GM19193 (cell line): ENCODE measurements around the gene SYMPK.
A peak's percentile ranks its signal among the peaks of the same experiment; 100 is the strongest.

Source experiments
- POLR2A ChIP-seq: IDR thresholded peaks from 4 replicates; pipeline ENCODE4 v1.6.1; 2011; ENCODE audit not compliant: insufficient read depth, insufficient read length; ENCODE audit errors: extremely low read depth

The SYMPK gene

DNA sequence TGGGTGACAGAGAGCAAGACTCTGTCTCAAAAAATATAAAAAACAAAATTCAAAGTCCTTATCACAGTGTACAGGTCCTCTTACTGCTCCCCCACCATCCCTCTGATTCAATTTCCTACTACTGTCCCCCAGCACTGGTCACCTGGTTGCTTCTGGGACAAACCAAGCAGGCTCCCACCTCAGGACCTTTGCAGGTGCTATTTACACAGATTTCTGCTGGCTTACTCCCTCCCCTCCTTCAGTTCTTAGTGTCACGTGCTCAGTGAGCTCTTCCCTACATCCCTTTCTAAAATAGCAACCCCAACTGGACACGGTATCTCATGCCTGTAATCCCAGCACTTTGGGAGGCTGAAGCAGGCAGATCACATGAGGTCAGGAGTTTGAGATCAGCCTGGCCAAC, 17.0 kb upstream of the SYMPK start:
- no peak for TF ChIP-seq POLR2A

DNA sequence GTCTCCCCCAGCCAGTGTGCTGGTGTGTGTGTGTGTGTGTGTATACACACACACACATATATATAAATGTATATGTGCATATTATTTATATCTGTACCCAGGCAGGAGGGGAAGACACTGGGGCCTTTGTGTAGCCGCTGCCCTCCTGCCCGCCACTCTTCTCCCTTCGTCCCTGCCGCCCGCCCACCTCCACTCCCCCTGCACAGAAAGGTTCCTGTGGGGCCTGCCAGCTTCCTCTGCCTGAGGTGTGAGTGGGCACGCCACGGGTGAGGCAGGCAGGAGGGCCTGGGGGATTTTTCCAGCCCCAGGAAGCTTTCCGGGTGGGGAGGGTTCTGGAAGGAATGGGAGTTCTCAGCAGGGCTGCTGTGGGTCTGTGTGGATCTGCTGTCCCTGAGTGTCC, 16.1 kb upstream of the SYMPK start:
- TF ChIP-seq POLR2A: no peak

DNA sequence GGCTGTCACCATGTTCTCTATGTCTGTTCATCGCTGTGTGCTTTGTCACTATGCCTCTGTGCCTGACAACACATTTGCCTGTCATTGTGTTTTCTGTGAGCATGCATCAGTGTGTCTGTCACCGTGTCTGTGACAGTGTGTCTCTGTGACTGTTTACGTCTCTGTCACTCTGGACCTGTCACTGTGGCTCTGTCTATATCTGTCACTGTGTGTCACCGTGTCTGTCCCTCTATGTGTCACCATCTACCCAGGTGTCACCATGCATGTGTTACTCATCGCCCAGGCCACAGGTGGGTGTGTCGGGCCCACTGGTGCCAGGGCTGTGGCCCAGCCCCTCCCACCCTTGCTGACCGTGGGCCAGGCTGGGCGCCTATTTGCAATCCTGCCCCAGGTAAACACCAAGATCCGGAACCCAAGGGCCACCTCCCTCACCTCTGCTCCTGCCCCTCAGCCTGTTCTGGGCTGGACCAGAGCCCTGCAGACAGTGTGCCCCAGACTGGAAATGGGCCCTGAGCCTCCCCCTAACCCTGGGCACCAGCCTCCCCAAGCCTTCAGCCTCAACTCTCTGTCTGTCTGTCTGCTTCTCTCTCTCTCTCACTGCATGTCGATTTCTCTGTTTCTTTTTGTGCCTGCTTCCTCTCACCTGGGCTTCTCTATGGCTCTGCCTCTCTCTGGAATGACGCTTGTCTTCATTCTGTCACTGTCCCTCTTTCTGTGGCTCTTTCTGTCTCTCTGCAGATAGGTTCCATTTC, 15.3 kb upstream of the SYMPK start:
- TF ChIP-seq POLR2A: no peak

DNA sequence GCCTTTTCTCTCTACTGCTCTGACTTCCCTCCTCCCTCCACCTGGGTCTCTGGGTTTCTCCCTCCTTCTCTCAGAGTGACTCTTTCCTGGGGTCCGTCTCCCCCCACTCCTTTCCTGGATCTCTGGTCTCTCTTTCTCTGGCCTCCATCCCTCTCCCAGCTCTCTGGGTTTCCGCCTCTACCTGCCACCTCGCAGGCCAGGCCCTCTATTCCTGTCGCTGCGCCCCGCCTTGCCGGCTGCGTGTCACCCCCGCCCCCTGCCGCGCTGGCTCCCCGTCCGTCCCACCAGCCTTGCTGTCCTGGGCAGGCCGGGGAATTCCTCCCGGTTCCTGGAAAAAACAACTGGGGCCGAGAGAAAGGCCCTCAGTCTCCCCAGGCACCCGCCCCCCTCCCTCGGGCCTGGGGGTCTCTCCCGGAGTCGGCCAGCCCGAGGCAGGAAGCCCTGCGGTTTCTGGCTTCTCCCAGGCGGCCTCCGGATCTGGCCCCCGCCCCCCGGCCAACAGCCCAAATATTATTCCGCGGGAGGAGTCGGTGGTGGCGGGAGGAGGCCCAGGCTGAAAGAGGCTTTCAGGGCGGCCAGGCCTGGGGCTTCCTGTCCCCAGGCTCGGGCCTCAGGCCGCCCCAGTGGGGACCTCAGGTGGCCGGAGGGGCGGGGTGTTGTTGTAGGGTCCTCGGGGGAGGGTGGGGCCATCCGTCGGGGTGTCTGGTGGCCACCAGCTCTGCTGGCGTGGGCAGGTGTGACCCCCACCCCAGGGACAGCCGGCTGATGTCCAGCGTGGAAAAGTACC, 13.7 kb upstream of the SYMPK start:
- TF ChIP-seq POLR2A: no peak

DNA sequence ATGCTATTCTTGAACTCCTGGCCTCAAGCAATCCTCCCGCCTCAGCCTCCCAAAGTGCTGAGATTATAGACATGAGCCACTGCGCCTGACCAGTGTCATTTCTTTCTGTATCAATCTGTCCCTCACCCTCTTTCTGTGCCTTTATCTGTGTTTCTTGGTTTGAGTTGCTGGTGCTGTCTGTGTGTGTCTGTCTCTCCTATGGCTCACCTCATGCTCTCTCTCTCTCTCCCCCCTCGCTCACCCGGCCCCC, 13.1 kb upstream of the SYMPK start:
- no peak for TF ChIP-seq POLR2A

DNA sequence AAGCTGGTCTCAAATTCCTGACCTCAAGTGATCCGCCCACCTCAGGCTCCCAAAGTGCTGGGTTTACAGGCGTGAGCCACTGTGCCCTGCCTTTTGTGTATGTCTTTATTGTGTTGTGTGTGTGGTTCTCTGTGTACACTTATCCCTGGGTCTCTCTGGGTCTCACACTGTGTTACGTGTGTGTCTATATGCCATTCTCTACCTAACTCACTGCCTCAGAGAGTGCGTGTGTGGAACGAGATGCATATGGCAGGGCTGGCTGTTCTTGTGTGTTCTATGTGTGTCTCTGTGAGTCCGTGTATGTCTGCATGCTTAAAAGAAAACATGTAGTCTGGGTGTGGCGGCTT, 11.6 kb upstream of the SYMPK start:
- TF ChIP-seq POLR2A: no peak

DNA sequence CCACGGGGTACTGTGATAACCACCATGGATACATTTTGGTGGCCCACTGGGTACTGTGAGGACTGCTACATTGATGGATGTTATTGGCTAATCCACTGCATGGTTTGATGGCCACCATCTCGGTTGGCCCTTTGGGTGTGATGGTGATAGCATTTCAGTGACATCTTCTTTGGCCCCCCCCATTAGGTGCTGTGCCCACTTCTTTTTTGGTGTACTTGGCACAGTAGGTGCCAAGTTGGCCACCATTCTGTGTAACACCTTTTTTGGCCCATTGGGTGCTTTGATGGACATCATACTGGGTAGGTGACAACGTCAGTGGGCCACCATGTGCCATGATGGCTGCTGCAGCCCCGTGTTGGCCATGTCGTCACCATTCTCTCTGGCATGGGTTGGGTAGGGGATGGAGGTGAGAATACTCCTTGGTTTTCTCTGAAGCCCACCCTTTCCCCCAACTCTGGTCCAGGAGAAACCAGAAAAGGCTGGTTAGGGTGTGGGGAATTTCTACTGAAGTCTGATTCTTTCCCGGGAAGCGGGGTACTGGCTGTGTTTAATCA, 10.3 kb upstream of the SYMPK start:
- TF ChIP-seq POLR2A: no peak

DNA sequence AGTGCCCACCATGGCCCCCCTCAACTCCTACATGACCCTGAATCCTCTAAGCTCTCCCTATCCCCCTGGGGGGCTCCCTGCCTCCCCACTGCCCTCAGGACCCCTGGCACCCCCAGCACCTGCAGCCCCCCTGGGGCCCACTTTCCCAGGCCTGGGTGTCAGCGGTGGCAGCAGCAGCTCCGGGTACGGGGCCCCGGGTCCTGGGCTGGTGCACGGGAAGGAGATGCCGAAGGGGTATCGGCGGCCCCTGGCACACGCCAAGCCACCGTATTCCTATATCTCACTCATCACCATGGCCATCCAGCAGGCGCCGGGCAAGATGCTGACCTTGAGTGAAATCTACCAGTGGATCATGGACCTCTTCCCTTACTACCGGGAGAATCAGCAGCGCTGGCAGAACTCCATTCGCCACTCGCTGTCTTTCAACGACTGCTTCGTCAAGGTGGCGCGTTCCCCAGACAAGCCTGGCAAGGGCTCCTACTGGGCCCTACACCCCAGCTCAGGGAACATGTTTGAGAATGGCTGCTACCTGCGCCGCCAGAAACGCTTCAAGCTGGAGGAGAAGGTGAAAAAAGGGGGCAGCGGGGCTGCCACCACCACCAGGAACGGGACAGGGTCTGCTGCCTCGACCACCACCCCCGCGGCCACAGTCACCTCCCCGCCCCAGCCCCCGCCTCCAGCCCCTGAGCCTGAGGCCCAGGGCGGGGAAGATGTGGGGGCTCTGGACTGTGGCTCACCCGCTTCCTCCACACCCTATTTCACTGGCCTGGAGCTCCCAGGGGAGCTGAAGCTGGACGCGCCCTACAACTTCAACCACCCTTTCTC, 9.4 kb upstream of the SYMPK start:
- no peak for TF ChIP-seq POLR2A

DNA sequence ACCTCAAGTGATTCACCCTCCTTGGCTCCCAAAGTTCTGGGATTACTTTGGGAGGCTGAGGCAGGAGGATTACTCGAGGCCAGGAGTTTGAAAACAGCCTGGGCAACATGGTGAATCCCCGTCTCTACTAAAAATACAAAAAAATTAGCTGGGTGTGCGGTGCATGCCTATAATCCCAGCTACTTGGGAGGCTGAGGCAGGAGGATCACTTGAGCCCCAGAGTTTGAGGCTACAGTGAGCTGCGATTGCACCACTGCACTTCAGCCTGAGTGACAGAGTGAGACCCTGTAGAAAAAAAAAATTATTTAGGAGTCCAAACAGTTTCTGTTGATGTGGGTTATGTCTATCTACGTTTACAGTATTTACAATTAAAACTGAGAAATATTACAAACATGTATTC, 7.9 kb upstream of the SYMPK start:
- TF ChIP-seq POLR2A: no peak

DNA sequence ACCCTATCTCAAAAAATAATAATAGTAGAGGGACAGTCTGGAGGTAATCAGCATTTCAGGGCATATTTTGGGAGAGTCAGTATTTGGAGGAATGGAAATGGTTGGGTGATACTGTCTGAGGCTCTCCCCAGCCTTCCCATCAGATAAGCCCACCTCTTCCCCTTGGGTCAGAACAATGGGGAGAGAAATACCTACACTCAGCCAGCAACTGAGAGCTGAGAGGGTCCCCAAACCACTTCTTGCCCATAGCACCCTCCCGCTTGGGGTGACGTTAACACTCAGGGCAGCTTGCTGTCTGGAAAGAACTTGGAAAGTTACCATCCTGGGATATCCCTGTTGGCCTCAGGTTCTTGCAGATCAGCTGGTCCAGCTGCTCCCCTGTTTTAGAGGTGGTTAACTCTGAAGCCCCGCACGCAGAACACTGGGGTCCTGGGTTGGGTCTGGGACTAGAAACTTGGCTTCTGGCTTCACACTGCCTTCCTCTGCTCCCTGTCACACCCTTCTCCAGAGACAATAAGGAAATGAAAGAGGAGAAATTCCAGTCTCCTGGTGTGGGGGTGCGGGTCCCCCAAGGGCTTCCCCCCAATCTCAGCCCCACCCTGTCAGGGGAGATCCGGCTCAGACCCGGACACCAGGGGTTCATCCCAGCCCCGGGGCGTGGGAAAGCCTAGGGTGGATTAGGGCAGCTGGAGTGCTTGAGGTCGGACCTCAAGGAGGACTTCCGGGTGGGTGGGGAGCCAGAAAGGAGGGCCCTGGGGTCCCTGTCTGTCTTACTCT, 3.6 kb upstream of the SYMPK start:
- TF ChIP-seq POLR2A: no peak

DNA sequence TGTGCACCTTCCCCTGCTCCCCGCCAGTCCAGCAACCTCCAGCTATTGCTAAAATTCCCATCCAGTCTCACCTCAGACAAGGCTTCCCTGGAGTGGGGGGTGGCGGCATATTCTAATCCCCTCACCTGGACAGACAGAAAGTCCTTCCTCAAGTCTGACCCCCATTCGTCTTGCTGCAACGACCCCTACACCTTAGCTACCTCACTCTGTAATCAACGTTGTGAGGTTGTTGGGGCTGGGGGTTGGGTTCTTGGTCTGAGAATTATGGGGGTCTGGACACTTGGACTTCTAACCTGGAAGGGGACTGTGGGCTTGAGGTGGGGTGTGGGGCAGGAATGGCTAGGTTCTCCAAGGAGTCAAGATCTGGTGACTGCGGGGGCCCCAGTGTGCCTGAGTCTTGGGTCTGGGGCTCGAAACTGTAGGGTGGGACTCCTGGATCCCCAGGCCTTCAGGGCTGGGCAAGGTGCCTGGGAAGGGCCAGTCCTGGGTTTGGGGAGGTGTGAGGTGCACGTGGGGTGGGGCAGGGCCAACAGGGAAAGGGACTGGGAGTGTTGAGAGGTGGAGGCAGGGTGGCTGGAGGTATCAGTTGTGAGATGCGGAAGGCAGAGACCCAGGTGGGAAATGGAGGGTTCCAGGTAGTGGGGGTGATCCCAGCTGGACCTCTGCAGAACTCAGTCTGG, 2.5 kb upstream of the SYMPK start:
- no peak for TF ChIP-seq POLR2A

DNA sequence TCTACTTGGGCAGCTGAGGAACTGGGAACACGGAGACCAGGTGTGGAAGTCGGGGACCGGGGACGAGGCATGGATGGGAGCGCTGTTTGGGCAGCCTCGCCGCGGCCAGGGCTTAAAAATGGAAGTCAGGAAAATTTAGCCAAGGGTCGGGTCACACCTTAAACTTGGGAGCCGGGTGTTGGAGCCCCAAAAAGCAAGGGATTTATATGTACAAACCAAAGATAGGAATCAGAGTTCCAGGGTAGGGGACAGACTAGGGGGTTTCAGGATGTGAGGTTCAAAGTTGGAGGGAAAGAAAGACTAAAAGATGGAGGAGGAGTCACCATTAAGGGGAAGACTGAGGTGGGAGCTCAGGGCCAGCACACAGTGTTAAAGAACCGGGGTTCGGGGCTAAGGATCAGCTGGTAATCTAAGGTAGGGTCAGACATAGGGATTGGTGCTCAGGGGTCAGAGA, 1.7 kb upstream of the SYMPK start:
- TF ChIP-seq POLR2A: no peak

DNA sequence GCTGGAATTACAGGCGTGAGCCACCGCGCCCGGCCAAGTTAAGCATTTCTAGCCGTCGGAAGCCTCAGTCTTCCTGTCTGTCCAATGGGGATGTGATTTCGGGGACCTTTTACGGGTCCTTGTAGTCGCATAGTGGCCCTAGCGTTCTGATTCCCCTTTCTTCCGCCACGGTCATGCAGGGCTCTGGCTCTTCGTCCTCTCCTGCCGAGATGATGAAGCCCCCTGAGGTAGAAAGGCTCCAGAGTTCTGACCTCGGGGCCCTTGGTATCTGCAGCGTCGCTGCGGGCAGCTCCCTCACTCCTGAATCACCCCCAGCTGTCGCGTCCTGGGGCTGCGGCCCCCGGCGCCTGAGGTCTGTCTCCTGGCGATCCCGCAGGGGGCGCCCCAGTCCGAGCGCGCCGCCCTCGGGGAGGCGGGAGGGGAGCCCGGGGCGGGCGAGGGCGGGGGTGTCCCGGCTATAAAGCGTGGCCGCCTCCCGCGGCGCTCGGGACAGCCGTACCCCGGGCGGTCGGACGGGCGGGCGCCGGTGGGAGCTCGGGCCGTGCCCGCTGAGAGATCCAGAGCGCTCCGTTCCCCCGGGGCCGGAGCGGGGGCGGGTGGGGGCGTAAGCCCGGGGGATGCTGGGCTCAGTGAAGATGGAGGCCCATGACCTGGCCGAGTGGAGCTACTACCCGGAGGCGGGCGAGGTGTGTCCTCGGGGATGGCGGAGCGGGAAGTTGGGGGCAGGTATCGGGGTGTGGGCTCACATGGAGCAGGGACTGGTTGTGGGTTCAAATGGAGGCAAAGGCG, 1.1 kb upstream of the SYMPK start, which contains the start of gene FOXA3:
FOXA3 (plus strand) TSS at position 487 of the 789 bp plus-strand sequence; CDS start at position 618, 131 bp downstream.
- peak; percentile 54 for TF ChIP-seq POLR2A
